Brain microvascular endothelial cell (primary cell): ENCODE results near the gene RAP1GAP.

Experiments used
- DNase-seq: peaks from one replicate; pipeline ENCODE4 v3.0.0-alpha.2; 2020
- H3K27ac ChIP-seq: fragments of 250-450 bp; sonication (Bioruptor Pico); 2 replicates; pipeline ENCODE4 v1.5.1; 2020; ENCODE audit warnings: mild to moderate bottlenecking, moderate library complexity
- H3K27me3 ChIP-seq: fragments of 250-450 bp; sonication (Bioruptor Pico); replicated peaks from 2 replicates; pipeline ENCODE4 v1.5.1; 2020; ENCODE audit warnings: mild to moderate bottlenecking
- H3K36me3 ChIP-seq: fragments of 250-450 bp; sonication (Bioruptor Pico); replicated peaks from 2 replicates; pipeline ENCODE4 v1.5.1; 2020; ENCODE audit warnings: mild to moderate bottlenecking
- H3K4me3 ChIP-seq: 2 replicates; pipeline ENCODE4 v1.5.1; 2011; ENCODE audit warnings: low read depth, mild to moderate bottlenecking, control low read depth, low read length, moderate library complexity
- in situ Hi-C: cut with HindIII; loops from 2 replicates; pipeline ENCODE4 v1.10.0; 2017; ENCODE audit warnings: low sequenced_read_pairs, low pct_ligation_motif_present
- TF ChIP-seq, protein P1 (sequence below): IDR thresholded peaks from 2 replicates; pipeline ENCODE4 v1.5.1; 2011; ENCODE audit warnings: low read depth, mild to moderate bottlenecking, moderate library complexity, low read length, control low read depth, inconsistent platforms; ENCODE audit errors: missing control alignments

RAP1GAP gene

DNA sequence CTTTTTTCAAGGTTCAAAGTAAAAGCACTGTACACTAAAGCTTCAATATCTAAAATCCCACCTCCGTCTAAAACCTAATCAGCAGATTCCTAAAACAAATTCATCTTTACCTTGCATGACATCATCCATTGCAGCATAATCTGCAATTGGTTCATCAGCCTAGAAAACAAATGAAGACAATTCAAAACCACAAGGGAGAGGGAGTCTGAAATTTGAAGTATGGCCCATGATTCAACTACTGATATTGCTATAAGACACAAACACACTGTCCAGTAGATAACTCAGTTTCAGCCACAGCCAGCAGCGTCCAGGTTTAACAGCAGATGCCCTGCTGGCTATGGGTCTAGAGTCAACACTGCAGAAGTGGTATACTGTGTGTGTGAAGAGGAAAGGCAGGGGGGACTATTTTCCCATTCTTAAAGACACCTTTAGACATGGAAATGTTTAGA, 17.9 kb upstream of the RAP1GAP start:
- DNase-seq = no peak
- Histone ChIP-seq H3K4me3 (no peak overlapping the region), H3K36me3 (peaks cover 58% of the 10 kb centered on the region), H3K27me3 (no peaks in the 10 kb centered on the region), H3K27ac (no peak overlapping the region)
- in situ Hi-C loops = loop anchor here (25.0 kb wide), 1 partner anchor 275 kb away; no protein-coding TSS in a partner anchor
- TF ChIP-seq, protein P1, sequence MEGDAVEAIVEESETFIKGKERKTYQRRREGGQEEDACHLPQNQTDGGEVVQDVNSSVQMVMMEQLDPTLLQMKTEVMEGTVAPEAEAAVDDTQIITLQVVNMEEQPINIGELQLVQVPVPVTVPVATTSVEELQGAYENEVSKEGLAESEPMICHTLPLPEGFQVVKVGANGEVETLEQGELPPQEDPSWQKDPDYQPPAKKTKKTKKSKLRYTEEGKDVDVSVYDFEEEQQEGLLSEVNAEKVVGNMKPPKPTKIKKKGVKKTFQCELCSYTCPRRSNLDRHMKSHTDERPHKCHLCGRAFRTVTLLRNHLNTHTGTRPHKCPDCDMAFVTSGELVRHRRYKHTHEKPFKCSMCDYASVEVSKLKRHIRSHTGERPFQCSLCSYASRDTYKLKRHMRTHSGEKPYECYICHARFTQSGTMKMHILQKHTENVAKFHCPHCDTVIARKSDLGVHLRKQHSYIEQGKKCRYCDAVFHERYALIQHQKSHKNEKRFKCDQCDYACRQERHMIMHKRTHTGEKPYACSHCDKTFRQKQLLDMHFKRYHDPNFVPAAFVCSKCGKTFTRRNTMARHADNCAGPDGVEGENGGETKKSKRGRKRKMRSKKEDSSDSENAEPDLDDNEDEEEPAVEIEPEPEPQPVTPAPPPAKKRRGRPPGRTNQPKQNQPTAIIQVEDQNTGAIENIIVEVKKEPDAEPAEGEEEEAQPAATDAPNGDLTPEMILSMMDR = no peak

DNA sequence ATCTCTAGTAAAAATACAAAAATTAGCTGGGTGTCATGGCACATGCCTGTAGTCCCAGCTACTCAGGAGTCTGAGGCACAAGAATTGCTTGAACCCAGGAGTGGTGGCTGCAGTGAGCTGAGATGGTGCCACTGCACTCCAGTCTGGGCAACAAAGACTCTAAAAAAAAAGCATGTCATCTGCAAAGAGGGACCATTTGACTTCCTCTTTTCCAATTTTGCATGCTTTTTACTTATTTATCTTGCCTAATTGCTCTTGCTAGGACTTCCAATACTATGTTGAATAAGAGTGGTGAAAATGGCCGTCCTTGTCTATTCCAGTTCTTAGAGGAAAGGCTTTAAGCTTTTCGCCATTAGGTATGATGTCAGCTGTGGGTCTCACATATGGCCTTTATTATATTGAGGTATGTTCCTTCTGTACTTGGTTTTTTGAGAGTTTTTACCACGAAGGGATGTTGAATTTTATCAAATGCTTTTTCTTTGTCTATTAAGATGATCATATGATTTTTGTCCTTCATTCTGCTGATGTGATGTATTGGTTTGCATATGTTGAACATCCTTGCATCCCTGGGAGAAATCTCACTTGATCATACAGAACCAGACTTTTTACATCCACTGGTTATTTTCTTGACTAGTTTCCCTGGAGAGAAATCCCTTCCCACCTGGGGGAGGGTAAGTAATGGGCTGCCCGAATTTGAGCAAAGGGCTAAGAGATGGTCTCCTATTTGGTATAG, 17.0 kb upstream of the RAP1GAP start:
- in situ Hi-C loops = loop anchor here (25.0 kb wide), 1 partner anchor 276 kb away; no protein-coding TSS in a partner anchor
- H3K27ac ChIP-seq = no peak overlapping the region
- no peak for DNase-seq
- H3K4me3 ChIP-seq = no peak overlapping the region
- TF ChIP-seq, protein P1 = no peak
- peaks cover 52% of the 10 kb centered on the region for H3K36me3 ChIP-seq
- H3K27me3 ChIP-seq = no peaks in the 10 kb centered on the region

DNA sequence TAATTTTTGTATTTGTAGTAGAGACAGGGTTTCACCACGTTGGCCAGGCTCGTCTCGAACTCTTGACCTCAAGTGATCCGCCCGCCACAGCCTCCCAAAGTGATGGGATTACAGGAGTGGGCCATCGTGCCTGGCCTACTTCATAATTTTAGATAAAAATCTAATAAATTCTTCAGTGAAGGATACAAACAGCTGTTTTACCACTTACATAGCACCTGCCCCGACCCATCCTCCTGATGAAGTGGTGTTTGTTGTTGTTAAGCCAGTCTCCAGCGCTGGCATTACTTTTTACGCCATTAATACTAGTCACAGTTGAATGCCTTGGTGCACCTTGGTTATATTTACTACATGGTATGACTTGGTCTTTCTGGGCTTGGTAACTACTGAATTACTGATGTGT, 12.3 kb upstream of the RAP1GAP start:
- Histone ChIP-seq H3K27me3 (no peaks in the 10 kb centered on the region), H3K4me3 (no peak overlapping the region), H3K36me3 (peaks cover 47% of the 10 kb centered on the region), H3K27ac (no peak overlapping the region)
- in situ Hi-C loops = loop anchor here (25.0 kb wide), 1 partner anchor 281 kb away; no protein-coding TSS in a partner anchor
- TF ChIP-seq, protein P1 = no peak
- no peak for DNase-seq

DNA sequence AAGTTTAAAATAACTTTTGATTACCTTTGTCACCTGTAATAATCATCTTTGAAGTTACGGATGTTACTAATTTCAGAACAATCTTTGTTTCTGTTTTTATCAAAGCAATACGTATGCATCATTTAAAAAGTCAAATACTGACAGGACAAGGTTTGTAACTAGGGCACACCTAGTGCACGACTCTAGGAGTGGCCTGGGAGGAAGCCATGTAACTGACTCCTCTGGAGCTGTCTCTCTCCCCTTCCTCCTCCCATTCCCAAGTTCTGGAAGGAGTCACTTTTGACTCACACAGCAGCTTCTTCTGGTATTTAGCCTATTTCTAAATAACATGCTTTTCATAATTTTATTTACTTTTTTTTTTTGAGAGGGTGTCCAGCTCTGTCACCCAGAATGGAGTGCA, 11.8 kb upstream of the RAP1GAP start:
- peaks cover 42% of the 10 kb centered on the region for H3K36me3 ChIP-seq

DNA sequence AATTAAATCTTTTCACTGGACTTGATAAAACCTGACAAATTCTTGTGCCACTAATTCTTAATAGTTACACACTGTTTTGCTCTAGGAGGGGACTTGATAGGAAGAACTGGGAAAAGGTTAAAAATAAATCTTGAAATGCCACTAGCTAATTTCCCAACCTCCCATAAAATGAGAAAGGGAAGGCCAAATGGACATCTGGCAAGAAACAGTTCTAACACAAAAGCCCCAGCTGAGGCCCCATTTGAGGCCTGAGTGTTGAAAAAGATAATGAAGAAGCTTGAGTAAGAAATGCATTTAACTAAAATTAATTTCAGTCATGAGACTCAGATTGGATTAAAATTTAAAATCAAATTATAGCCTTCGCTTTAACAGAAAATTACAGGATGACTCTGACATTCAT, 11.2 kb upstream of the RAP1GAP start:
- Histone ChIP-seq H3K4me3 (no peak overlapping the region), H3K27me3 (no peaks in the 10 kb centered on the region), H3K27ac (no peak overlapping the region), H3K36me3 (peaks cover 36% of the 10 kb centered on the region)
- DNase-seq = no peak
- in situ Hi-C loops = loop anchor here (25.0 kb wide), 1 partner anchor 282 kb away; no protein-coding TSS in a partner anchor
- TF ChIP-seq, protein P1 = no peak

More for the DNA sequence above, 11.8 kb upstream of the RAP1GAP start:
- Histone ChIP-seq H3K27ac (no peak overlapping the region), H3K4me3 (no peak overlapping the region), H3K27me3 (no peaks in the 10 kb centered on the region)
- DNase-seq = no peak
- TF ChIP-seq, protein P1 = no peak
- in situ Hi-C loops = loop anchor here (25.0 kb wide), 1 partner anchor 281 kb away; no protein-coding TSS in a partner anchor
